RWPE1 (cell line): ENCODE data around the gene RAMP2.

Source experiments
- CTCF ChIA-PET: fragments of 350-600 bp; sonication (Branson Sonifier 250); formaldehyde crosslinking; extraction: SDS; loops from one replicate; lab custom pipeline; 2021; lab: Yijun Ruan, JAX
- POLR2A ChIA-PET: fragments of 400-600 bp; formaldehyde crosslinking; extraction: SDS; loops from one replicate; lab custom pipeline; 2020; ENCODE audit warnings: antibody characterized with exemption; ENCODE audit not compliant: low non-redundant PET; lab: Yijun Ruan, JAX
- DNase-seq: peaks from one replicate; pipeline ENCODE4 v3.0.0; 2012; ENCODE audit warnings: low spot score
- H3K27ac ChIP-seq: fragments of 450-650 bp; 2 replicates; pipeline ENCODE4 v1.5.1; 2017
- TF ChIP-seq, protein P1 (sequence below): fragments of 450-650 bp; conservative IDR thresholded peaks from 2 replicates; pipeline ENCODE4 v1.5.1; 2017; ENCODE audit warnings: low read depth, mild to moderate bottlenecking

RAMP2 gene

DNA sequence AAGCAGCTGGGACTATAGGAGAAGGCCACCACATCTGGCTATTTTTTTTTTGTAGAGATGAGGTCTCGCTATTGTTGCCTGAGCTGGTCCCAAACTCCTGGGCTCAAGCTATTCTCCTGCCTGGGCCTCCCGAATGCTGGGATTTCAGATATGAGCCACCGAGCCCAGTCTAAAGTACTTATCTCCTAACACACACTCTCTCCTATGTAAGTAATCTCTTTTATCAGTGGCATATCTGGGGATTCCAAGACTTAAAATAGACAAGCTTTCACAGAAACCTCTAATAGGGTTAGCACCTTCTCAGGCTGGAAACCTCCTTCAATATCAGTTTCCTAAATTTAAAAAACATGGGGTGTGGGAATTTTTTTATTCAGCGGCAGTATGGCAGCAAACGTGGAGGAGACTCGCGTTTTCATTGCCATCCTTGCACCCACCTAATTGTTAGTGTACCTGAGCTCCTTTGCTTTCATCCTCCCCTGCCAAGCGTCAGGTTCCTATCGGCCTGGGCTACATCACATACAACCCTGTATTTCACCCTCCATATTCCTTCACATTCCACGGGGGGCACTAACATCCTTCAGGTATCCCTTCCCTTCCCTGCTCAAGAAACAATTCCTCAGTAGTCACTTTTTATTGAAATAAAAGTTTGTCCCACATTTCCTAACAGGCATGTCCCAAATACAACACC lies 17.3 kb upstream of the RAMP2 start:
- CTCF ChIA-PET = no interaction called here
- peak; percentile 47 for DNase-seq
- H3K27ac ChIP-seq = peak overlapping the region; percentile 86
- TF ChIP-seq, protein P1, sequence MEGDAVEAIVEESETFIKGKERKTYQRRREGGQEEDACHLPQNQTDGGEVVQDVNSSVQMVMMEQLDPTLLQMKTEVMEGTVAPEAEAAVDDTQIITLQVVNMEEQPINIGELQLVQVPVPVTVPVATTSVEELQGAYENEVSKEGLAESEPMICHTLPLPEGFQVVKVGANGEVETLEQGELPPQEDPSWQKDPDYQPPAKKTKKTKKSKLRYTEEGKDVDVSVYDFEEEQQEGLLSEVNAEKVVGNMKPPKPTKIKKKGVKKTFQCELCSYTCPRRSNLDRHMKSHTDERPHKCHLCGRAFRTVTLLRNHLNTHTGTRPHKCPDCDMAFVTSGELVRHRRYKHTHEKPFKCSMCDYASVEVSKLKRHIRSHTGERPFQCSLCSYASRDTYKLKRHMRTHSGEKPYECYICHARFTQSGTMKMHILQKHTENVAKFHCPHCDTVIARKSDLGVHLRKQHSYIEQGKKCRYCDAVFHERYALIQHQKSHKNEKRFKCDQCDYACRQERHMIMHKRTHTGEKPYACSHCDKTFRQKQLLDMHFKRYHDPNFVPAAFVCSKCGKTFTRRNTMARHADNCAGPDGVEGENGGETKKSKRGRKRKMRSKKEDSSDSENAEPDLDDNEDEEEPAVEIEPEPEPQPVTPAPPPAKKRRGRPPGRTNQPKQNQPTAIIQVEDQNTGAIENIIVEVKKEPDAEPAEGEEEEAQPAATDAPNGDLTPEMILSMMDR = no peak
- POLR2A ChIA-PET = interaction anchor here (0.6 kb wide), 1 partner anchor 18 kb away, joined by 7 read pairs; no protein-coding TSS in a partner anchor

DNA sequence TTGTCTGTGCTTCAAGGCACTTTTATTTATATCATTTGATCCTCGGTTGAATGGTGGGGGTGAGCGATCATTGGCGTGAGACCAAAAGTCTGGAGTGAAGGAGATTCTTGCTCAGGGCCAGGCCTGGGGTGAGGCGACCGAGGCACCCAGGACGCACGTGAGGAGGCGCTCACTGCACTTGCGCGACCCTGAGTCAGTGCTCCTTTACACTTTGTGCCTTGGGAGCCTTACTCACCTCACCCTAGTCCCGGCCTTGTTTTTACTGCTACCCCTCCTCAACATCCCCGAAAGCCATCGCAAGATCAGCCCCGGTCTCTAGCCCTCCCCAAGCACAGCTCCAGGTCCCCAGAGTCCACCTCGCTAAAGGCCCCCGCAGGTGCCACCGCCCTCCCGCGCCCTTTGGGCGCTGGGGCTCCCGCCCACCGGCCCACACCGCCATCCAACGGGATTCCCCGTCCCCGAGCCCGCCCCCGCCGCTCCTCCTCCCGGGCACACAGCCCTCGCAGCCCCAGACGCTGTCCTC lies 16.7 kb upstream of the RAMP2 start:
- TF ChIP-seq, protein P1 = no peak
- CTCF ChIA-PET = no interaction called here
- POLR2A ChIA-PET = no interaction called here
- peak overlapping the region; percentile 86 for H3K27ac ChIP-seq
- DNase-seq = peak; percentile 57

DNA sequence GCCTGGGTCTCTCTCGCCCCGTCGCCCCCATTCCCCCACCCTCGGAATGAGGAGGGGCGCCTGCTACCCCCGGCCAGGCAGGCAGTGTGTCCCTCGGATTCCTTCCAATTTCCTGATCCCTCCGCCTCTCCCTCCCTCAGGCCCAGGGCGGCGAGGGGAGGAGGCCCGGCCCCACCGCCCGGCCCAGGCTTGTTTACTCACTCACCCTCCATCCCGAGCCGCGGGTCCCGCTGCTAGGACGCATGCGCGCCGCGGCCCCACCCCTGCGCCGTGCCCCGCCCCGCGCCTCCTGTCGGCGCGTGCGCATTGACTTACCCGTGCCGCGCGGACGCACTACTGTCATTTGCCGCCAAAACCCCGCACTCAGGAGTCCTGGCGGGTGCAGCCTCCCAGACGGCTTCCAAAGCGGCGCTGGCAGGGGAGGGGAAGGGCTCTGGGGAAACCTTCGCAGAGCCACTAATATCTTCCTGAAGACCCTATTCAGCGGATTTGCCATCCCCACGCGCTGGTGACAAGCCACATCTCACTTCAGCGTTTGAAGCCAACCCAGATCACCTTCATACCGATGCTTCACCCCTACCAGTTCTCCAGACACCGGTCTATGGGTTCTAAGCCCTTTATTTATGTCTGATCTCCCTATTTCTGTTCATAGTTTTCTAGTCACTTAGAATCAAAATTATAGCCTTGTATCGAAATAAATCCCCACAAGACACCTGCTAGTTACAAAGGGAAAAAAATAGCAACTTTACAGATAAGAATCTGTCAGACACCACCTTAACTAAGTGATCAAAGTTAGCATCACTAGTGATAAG lies 16.0 kb upstream of the RAMP2 start, which contains the start of gene EZH1:
Gene EZH1 (minus strand): TSS at position 235 of the 812 bp plus-strand sequence. CDS start 16,099 bp downstream, outside the sequence.
- TF ChIP-seq, protein P1 = no peak
- CTCF ChIA-PET = no interaction called here
- peak; percentile 100 for DNase-seq
- POLR2A ChIA-PET = no interaction called here
- H3K27ac ChIP-seq = peak within 1 kb of the TSS; percentile 86

DNA sequence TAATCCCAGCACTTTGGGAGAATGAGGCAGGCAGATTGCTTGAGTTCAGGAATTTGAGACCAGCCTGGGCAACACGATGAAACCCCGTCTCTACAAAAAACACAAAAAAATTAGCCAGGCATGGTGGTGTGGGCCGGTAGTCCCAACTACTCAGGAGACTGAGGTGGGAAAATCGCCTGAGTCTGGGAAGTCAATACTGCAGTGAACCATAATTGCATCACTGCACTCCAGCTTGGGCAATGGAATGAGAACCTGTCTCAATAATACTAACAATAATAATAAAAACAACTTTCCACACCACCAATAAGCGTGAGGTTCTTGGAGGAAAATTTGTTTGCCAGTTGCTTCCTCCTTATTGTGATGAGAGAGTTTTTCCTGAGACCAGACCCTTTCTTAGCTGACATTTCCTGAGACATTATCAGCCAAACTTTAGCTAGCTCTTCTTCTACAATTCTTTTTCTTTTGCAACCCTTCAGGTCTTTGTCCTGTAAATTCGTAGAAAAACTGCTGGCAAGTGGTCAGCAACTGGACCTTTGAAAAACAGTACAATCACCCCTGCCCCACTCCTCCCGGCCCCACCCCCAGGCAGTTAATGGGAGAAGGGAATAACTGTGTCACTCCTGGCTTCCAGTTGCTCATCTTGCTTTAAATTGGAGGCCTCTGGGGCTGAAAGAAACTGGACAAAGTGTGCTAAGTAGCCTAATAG lies 12.7 kb upstream of the RAMP2 start:
- H3K27ac ChIP-seq = no peak overlapping the region
- DNase-seq = no peak
- ChIA-PET POLR2A (no interaction called here), CTCF (no interaction called here)
- TF ChIP-seq, protein P1 = no peak

DNA sequence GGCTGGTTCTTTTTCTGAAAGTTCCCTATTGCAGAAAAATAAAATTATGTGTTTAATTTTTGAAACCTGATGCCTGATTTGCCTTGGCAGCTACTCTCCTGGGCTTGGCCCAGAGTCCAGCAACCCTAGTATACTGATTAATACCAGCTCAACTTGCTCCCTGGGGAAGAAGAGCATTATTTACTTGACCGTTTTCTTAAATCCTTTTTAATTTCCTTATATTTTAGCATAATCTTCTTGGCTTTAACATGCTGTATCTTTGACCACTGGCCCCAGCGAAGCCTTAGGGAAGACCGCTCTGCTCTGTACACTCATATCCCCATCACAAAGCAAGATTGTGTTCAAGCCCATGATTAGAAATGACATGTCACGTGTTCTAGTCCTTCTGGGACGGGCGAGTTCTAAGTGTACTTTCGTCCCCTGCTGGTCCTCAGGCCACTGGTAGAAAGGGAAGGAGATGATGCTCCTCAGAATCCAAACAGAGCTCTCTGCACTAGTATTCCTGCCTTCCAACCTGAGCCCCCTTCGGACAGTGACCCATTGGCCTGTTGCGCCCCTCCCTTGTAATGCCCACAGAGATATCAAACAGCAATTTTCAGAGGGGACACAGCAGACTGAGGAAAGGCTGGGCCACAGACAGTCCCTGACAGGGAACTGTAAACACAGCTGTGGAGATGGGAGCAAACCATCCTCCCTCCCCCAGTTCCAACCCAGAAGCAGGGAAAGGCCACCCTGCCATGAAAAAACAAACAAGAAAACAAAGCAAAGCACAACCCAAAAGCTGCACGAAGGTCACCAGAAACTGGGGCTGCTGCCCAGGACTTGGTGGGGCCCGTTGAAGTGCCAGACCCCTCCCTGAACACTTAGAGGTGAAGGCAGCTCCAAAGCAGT lies 11.9 kb upstream of the RAMP2 start:
- H3K27ac ChIP-seq = no peak overlapping the region
- no peak for DNase-seq
- TF ChIP-seq, protein P1 = no peak
- POLR2A ChIA-PET = no interaction called here
- CTCF ChIA-PET = interaction anchor here (0.6 kb wide), 1 partner anchor 9 kb away, joined by 3 read pairs; no protein-coding TSS in a partner anchor
